Stimulated activated naive CD8-positive, alpha-beta T cell treated with anti-CD3 and anti-CD28 coated beads, Interleukin-15, Interleukin-2, amounts not matched to agents 100 U/mL and 50 U/mL, for 24 hours (primary cell): ENCODE data around the gene ECI2.
"Not testable (repeated sequence)": the region's sequence is repeated elsewhere in the genome, so short reads cannot be mapped to it uniquely, and the experiment has no call there.

Experiments
- ATAC-seq: fragments of 150-1000 bp; cut with Tn5 transposase; one replicate; pipeline ENCODE4 v1.10.0; 2021
- DNase-seq: peaks from one replicate; pipeline ENCODE4 v3.0.0; 2021

Gene ECI2

GRCh38 chr6:4139272-4139671 is 3.9 kb upstream of the ECI2 start:
- ATAC-seq: no peak
- no peak for DNase-seq

DNA sequence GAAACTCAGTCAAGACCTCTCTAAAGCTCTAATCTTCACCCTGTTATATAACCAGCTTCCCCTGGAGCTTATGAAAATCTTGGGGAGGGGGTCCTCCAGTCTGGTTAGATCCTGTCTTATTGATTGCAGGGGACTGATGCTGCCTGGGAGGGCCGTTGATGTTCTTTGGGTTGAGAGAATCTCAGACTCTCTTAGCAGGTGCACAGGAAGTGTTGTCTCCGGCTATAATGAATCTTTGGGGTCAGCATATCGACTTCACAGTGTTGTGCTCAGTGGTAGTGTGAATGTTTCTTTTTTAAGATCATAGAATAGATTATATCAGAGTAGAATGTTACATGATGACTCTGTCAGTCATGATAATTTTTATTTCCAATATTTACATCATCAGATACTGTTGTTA is 2.8 kb upstream of the ECI2 start:
- ATAC-seq: no peak

DNA sequence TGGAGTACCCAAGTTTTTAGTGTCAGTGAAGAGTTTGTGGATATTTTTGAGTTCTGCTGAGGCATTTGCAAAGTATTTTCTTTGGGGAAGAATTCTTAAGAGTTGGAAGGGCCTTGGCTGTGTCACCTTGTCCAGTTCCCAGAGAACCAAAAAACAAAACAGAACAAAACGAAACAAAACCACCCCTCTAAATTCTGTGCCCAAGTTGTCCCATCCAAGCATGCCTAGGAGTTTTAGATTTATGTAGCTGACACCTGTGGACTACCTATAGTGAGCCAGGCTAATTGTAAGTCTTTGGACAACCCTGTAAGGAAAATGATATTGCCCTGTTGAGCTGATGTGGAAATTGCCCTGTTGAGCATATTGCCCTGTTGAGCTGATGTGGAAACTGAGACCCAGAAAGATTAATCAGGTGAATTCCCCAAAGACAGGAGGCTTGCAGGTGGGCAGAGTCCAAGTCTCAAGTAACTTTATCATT is 1.0 kb upstream of the ECI2 start:
- no peak for DNase-seq
- ATAC-seq: no peak

More for the DNA sequence above, 2.8 kb upstream of the ECI2 start:
- DNase-seq: no peak

- ATAC-seq: peak; percentile 93
Observed at GRCh38 chr6:4135665-4136353, 434 bp upstream of the ECI2 start.

DNA sequence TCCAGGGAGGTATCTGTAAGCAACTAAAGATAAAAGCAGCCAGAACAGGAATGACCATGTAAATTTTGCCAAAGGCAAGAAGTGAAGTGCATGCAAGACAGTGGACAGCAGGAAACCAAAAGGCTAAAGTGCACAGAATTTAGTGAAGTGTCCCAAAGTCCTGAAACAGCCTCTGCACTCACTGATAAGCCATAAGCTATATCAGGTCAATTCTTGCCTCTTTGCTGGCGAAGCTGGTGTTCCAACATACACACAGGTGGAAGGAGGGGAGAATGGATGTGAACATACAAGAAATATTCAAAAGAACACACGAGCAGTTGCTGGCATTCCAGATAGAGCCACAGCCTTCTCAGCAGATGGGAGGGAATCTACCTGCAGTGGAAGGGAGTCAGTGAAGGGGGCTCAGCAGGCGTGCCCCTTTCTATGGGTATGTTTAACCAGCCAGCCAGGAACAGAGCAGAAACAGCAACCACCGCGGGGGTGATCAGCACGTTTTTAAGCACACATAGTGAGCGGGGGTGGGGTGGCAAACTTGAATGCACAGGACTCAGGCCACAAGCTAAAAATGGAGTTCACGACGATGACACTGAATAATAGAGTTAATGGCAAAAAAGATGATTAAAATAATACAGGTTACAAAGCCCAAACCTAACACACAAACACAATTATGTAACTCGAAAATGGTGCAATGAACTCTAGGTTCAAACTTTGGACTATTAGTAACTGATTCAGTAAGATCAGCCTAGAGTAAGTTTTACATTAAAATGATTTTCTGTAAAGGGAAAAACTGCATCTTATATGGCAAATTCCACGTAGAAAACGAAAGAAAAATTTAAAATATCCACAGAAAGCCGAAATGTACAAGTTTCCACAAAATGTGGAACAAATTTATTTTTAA is 1.2 kb downstream of the ECI2 start:
- ATAC-seq: no peak

More at GRCh38 chr6:4135665-4136353, 434 bp upstream of the ECI2 start:
- DNase-seq: peak; percentile 97

GRCh38 chr6:4130357-4130987 is 4.9 kb downstream of the ECI2 start:
- DNase-seq: no peak
- no peak for ATAC-seq

More for the DNA sequence above, 1.2 kb downstream of the ECI2 start:
- DNase-seq: peak; percentile 55

DNA sequence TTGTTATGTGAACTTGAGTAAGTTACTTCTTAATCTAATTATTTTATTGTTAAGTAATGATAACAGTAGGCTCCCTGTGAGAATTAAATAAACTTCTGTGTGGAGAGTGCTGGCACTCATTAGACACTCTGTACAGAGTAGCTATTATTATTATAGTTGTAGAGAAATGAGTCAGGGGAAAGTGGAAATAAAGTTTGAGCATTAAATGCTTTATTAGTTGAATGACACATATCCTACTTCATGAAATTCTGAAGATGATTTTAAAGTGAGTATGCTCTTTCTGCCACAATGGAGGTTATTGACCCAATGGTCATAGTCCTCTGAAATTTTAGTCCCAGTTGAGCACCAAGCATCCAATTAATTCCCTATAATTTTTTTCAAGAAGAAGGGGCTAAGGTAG is 5.9 kb downstream of the ECI2 start:
- ATAC-seq: no peak
- DNase-seq: no peak

DNA sequence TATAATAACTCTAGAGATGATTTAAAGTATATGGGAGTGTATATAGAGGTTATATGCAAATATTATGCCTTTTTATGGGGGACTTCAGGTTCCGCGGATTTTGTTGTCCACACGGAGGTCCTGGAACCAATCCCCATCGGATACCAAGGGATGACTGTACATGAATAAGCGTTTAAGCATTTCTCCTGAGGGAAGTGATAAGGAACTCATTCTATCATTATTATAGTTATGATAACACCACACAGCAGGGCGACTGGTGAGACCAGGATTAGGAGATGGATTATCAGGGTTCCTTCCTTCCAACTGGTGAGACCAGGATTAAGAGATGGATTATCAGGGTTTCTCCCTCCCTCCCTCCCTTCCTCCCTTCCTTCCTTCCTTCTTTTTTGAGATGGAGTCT is 6.6 kb downstream of the ECI2 start:
- no peak for ATAC-seq

DNA sequence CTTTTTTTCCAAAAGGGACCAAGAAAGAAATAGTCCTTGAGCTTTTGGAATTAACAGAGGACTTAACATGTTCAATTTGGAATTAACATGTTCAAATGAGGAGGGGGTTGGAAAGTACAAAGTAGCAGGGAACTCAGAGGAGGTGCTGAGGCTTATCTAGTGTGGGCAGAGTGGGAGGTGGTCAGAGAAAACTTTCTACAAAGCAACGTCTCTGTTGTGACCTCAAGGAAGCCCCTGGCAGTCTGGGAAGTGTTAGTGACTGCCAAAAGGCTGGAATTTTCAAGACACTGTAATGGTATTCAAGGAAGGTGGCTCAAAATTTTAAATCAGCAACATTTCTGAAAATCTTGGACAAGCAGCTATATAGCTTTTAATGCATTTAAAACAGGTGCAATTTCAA is 7.3 kb downstream of the ECI2 start:
- no peak for DNase-seq
- ATAC-seq: no peak

More for the DNA sequence above, 6.6 kb downstream of the ECI2 start:
- DNase-seq: no peak

- DNase-seq: no peak
- peak; percentile 81 for ATAC-seq
Observed at GRCh38 chr6:4125933-4126864, 9.2 kb downstream of the ECI2 start.

- no peak for ATAC-seq
- no peak for DNase-seq
Observed at GRCh38 chr6:4125500-4125899, 9.9 kb downstream of the ECI2 start.

GRCh38 chr6:4124351-4124750 is 11.0 kb downstream of the ECI2 start:
- DNase-seq: no peak

DNA sequence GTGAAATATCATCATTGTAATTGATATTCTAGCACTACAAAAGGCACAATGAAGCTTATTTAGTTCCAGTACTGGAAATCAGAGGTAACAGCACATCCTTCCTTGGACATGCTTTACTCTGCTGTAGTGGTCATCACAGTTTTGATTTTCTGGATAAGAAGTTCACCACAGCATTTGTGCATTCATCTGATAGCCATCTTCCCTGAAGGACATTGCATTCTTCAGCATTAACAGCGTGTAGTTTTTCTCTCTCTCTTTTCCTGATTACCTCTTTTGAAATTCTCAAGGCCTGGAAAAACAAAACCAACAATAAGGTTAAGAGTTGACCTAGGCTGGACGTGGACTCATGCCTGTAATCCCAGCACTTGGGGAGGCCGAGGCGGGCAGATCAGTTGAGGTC is 19.6 kb downstream of the ECI2 start:
- ATAC-seq (no peak), DNase-seq (no peak)

More at GRCh38 chr6:4124351-4124750, 11.0 kb downstream of the ECI2 start:
- ATAC-seq: no peak

- DNase-seq: no peak
- no peak for ATAC-seq
Observed at GRCh38 chr6:4114123-4114522, 21.3 kb downstream of the ECI2 start.

DNA sequence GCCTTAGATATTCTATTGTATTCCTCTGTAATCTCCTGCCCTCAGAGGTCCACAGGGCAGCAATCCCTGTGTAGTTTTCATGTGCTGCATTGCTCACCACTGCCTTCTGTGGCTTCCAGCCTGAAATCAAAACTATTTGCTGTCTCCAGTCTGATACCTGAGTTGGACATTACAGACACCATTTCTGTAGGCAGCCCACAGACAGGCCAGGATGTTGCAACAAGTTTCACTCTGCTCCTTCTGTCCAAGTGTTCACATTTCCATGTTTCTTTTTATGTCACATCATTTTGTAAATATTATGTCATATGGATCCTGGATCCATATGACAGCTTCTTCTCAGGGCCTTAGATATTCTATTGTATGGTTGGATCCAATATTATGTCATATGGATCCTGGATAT is 21.7 kb downstream of the ECI2 start:
- no peak for DNase-seq
- no peak for ATAC-seq

DNA sequence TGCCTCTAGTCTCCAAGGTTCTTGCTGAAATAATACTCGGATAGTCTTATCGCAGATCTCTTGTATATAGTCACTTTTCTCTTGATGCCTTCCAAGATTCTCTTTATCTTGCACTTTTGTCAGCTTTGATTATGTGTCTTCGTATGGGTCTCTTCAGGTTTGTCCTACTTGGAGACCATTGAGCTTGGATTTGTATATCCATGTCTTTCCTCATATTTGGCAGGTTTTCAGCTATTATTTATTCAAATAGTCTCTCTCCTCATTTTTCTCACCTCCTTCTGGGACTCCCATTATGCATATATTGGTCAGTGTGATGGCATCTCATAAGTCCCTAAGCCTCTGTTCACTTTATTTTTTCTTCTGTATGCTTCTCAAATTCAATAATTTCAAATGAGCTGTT is 23.0 kb downstream of the ECI2 start:
- DNase-seq (no peak), ATAC-seq (no peak)

- ATAC-seq, DNase-seq: not testable (repeated sequence)
Observed at GRCh38 chr6:4109363-4109815, 26.0 kb downstream of the ECI2 start.

- DNase-seq (no peak), ATAC-seq (no peak)
Observed at GRCh38 chr6:4108561-4109093, 26.7 kb downstream of the ECI2 start.

DNA sequence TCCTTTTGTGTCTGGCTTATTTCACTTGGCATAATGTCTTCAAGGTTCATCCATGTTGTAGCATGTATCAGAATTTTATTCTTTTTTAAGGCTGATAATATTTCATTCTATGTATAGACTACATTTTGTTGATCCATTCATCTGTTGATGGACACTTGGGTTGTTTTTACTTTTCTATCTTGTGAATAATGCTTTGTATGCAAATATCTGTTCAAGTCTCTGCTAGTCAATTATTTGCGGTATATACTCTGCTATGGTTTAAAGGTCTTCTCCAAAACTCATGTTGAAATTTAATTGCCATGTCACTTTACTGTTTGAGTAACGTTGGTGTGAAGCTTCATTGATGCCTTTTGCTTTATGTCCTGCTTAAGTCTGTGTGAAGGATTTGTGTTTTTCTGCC is 27.5 kb downstream of the ECI2 start:
- DNase-seq (no peak), ATAC-seq (no peak)

DNA sequence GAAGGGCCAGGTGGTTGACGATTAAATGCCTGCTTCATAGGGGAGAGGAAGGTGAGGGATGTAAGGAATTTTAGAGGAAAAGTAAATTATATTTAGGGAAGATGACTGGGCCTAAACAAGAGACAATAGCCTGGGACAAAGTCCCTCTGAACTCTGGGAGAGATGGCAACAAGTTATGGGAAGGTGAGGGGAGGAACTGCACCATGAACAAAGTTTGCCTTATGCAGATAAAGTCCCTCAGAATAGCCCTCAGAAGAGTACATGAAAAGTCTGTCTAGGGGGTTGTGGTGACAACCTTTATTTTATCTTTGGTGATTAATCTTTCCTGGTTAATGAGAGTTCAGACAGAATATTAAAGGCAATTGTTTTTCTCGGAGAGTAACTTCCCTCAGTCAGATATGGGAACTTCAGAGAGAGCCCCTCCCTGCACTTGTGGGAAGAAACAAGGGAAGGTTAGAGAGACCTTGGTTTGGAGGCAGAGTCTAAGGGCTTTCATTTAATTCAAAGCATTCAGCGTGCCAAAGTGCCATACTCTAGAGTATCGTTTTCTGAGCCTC is 29.3 kb downstream of the ECI2 start:
- ATAC-seq (no peak), DNase-seq (no peak)

DNA sequence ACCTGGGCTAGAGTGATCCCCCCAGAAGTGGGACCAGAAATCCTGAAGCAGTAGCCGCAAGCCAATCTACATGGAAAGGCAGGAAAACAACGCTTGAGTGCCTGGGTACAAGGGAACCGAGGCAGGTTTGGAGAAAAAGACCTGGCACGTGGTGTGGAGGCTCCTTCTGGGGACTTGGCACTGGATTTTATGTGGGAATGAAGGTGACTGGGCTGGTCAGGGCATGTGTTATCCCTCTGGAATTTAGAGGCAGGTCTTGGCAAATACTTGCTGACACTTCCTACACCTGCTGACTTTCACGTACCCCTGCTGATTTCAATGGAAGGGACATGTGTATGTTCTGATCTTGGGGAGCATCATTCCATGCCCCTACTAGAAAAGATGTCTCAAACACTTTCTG is 31.4 kb downstream of the ECI2 start:
- DNase-seq (no peak), ATAC-seq (no peak)
